Right lobe of liver (tissue), 4 donors: ENCODE data around the gene ALPK3.

Experiments used
- CTCF ChIP-seq, 4 donors: fragments of 200-600 bp in 3 of 4; fragments of 450-650 bp in 1 of 4; IDR thresholded peaks; one replicate each; pipeline versions ENCODE4 v1.5.1 to v1.8.0; 2016 to 2022; ENCODE audit warnings: antibody characterized with exemption in 4 of 4, mild to moderate bottlenecking in 2 of 4
- POLR2A ChIP-seq: fragments of 450-650 bp; IDR thresholded peaks from one replicate; pipeline ENCODE4 v1.6.1; 2017; ENCODE audit warnings: antibody characterized with exemption, mild to moderate bottlenecking
- donor health status: DM: no; HTN: no; CAD: no.
- donor health status: DM: no; HTN: no; CAD: no.
- donor health status: DM: no; HTN: yes; CAD: no.

GRCh38 chr15:84840255-84840654 is 23.1 kb downstream of the ALPK3 start:
- TF ChIP-seq CTCF (IDR thresholded peaks at IDR 0.05) (no peak), POLR2A (no peak)
